GM23338 (cell line): ENCODE measurements around the gene DHRSX. TPM values are rescaled to one million over a fixed set of nuclear protein-coding genes. Genes with fewer than 3 reads are reported as not detected.

Source experiments
- ATAC-seq: fragments of 200-7000 bp; cut with Tn5 transposase; 3 replicates; pipeline ENCODE4 v1.9.1; 2020
- DNase-seq: peaks from one replicate; pipeline ENCODE4 v3.0.0-alpha.2; 2015; ENCODE audit warnings: low spot score
- H2AFZ ChIP-seq: fragments of 200-600 bp; sonication (generic); 2 replicates; pipeline ENCODE4 v1.8.0; 2016; ENCODE audit warnings: antibody characterized with exemption, mild to moderate bottlenecking, moderate library complexity
- H3F3A ChIP-seq: fragments of 200-600 bp; sonication (generic); replicated peaks from 2 replicates; pipeline ENCODE4 v1.8.0; 2017; ENCODE audit warnings: antibody characterized with exemption, mixed run types, low read depth
- H3K27ac ChIP-seq: fragments of 200-600 bp; sonication (generic); 2 replicates; pipeline ENCODE4 v1.6.1; 2016; ENCODE audit warnings: low read depth
- H3K27me3 ChIP-seq: fragments of 200-600 bp; sonication (generic); 2 replicates; pipeline ENCODE4 v1.8.0; 2016; ENCODE audit warnings: mild to moderate bottlenecking, mixed run types, moderate library complexity; ENCODE audit not compliant: insufficient read depth
- H3K36me3 ChIP-seq: fragments of 200-600 bp; sonication (generic); 2 replicates; pipeline ENCODE4 v1.8.0; 2016; ENCODE audit warnings: mild to moderate bottlenecking; ENCODE audit not compliant: insufficient read depth
- H3K4me1 ChIP-seq: fragments of 200-600 bp; sonication (generic); 2 replicates; pipeline ENCODE4 v1.8.0; 2016; ENCODE audit warnings: mild to moderate bottlenecking, moderate library complexity; ENCODE audit not compliant: insufficient read depth
- H3K4me2 ChIP-seq: fragments of 200-600 bp; sonication (generic); 2 replicates; pipeline ENCODE4 v1.7.1; 2017; ENCODE audit warnings: mixed run types
- H3K4me3 ChIP-seq: fragments of 200-600 bp; sonication (generic); 2 replicates; pipeline ENCODE4 v1.6.1; 2016; ENCODE audit warnings: mixed run types
- H3K79me2 ChIP-seq: fragments of 200-600 bp; sonication (generic); replicated peaks from 2 replicates; pipeline ENCODE4 v1.8.0; 2017; ENCODE audit warnings: mild to moderate bottlenecking; ENCODE audit not compliant: insufficient read depth
- H3K9me2 ChIP-seq: fragments of 200-600 bp; sonication (generic); 2 replicates; pipeline ENCODE4 v1.8.0; 2017; ENCODE audit not compliant: insufficient read depth
- H4K20me1 ChIP-seq: fragments of 200-600 bp; sonication (generic); replicated peaks from 2 replicates; pipeline ENCODE4 v1.8.0; 2017; ENCODE audit warnings: mild to moderate bottlenecking; ENCODE audit not compliant: insufficient read depth
- H3K27ac Mint-ChIP-seq: 2 replicates; pipeline ENCODE4 v1.8.0; 2020; ENCODE audit warnings: inconsistent platforms, mild to moderate bottlenecking, moderate library complexity, mixed read lengths
- H3K27me3 Mint-ChIP-seq: 3 replicates; pipeline ENCODE4 v1.8.0; 2022; ENCODE audit warnings: low read depth, mild to moderate bottlenecking, moderate library complexity, mixed read lengths, inconsistent platforms; ENCODE audit not compliant: insufficient read depth, poor library complexity
- H3K36me3 Mint-ChIP-seq: 3 replicates; pipeline ENCODE4 v1.8.0; 2021; ENCODE audit warnings: low read depth, mild to moderate bottlenecking, inconsistent platforms, moderate library complexity, mixed read lengths
- H3K4me1 Mint-ChIP-seq: 3 replicates; pipeline ENCODE4 v1.8.0; 2020; ENCODE audit warnings: mild to moderate bottlenecking, inconsistent platforms, mixed read lengths
- H3K4me3 Mint-ChIP-seq: 3 replicates; pipeline ENCODE4 v1.8.0; 2021; ENCODE audit warnings: moderate library complexity, mild to moderate bottlenecking, inconsistent platforms, mixed read lengths
- H3K9me3 Mint-ChIP-seq: 3 replicates; pipeline ENCODE4 v1.8.0; 2020; ENCODE audit warnings: moderate library complexity, mild to moderate bottlenecking, inconsistent platforms, mixed read lengths
- ETS1 ChIP-seq: IDR thresholded peaks from 2 replicates; pipeline ENCODE4 v1.6.1; 2016; ENCODE audit warnings: antibody characterized with exemption
- EZH2phosphoT487 ChIP-seq: fragments of 200-600 bp; sonication (generic); IDR thresholded peaks from one replicate; pipeline ENCODE4 v1.8.1; 2018; ENCODE audit warnings: antibody characterized with exemption; ENCODE audit not compliant: unreplicated experiment
- NANOG ChIP-seq: IDR thresholded peaks from 2 replicates; pipeline ENCODE4 v1.6.1; 2016; ENCODE audit warnings: antibody characterized with exemption, borderline replicate concordance
- ZNF462 ChIP-seq: fragments of 250-450 bp; sonication (Bioruptor Pico); IDR thresholded peaks from 2 replicates; pipeline ENCODE4 v1.5.0; 2020; ENCODE audit warnings: mild to moderate bottlenecking, moderate library complexity
- polyA plus RNA-seq: library from polyadenylated mRNA; unstranded; fragments of >200 nt; fragmentation: Nextera tagmentation; extraction: Ambion mirVana; gene quantifications from 2 replicates; pipeline ENCODE4 v1.2.1, GENCODE V29; 2016
- total RNA-seq: library from RNA; depleted of rRNA; stranded (reverse); fragments of >200 nt; shearing (Covaris generic); gene quantifications from 2 replicates; pipeline ENCODE4 v1.2.3, GENCODE V29; 2014
- TF ChIP-seq, protein P1 (sequence below): IDR thresholded peaks from one replicate; pipeline ENCODE4 v1.6.1; 2018; ENCODE audit warnings: antibody characterized with exemption; ENCODE audit not compliant: unreplicated experiment

DHRSX gene
- total and polyA plus RNA-seq, 2 experiments from 2014 or later, result 33.9 to 43.0 TPM

- peaks cover 20% of the 10 kb centered on the region for H3K4me1 Mint-ChIP-seq
- H3K4me2 ChIP-seq, result peak overlapping the region; percentile 11
- ATAC-seq, result peak; percentile 69
- peaks cover 64% of the 10 kb centered on the region for H3K36me3 Mint-ChIP-seq
- TF ChIP-seq, protein P1, sequence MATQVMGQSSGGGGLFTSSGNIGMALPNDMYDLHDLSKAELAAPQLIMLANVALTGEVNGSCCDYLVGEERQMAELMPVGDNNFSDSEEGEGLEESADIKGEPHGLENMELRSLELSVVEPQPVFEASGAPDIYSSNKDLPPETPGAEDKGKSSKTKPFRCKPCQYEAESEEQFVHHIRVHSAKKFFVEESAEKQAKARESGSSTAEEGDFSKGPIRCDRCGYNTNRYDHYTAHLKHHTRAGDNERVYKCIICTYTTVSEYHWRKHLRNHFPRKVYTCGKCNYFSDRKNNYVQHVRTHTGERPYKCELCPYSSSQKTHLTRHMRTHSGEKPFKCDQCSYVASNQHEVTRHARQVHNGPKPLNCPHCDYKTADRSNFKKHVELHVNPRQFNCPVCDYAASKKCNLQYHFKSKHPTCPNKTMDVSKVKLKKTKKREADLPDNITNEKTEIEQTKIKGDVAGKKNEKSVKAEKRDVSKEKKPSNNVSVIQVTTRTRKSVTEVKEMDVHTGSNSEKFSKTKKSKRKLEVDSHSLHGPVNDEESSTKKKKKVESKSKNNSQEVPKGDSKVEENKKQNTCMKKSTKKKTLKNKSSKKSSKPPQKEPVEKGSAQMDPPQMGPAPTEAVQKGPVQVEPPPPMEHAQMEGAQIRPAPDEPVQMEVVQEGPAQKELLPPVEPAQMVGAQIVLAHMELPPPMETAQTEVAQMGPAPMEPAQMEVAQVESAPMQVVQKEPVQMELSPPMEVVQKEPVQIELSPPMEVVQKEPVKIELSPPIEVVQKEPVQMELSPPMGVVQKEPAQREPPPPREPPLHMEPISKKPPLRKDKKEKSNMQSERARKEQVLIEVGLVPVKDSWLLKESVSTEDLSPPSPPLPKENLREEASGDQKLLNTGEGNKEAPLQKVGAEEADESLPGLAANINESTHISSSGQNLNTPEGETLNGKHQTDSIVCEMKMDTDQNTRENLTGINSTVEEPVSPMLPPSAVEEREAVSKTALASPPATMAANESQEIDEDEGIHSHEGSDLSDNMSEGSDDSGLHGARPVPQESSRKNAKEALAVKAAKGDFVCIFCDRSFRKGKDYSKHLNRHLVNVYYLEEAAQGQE, result no peak
- TF ChIP-seq NANOG, result no peak
- no peak for TF ChIP-seq ZNF462 (CRISPR knock-in tag)
- no peak for TF ChIP-seq EZH2phosphoT487
- no peak for TF ChIP-seq ETS1
- peak; percentile 63 for DNase-seq
- peaks cover 18% of the 10 kb centered on the region for H3K4me1 ChIP-seq
- H3K9me3 Mint-ChIP-seq, result peaks cover 32% of the 10 kb centered on the region
- no peaks in the 10 kb centered on the region for H3K36me3 ChIP-seq
- no peaks in the 10 kb centered on the region for H3K27me3 ChIP-seq
- H3K79me2 ChIP-seq, result peaks cover 77% of the 10 kb centered on the region
- peak overlapping the region; percentile 90 for H3K27ac Mint-ChIP-seq
- no peaks in the 10 kb centered on the region for H4K20me1 ChIP-seq
- H3K4me3 ChIP-seq, result no peak overlapping the region
- no peaks in the 10 kb centered on the region for H3K9me2 ChIP-seq
- peaks cover 15% of the 10 kb centered on the region for H3K27me3 Mint-ChIP-seq
- H2AFZ ChIP-seq, result no peak overlapping the region
- no peak overlapping the region for H3K4me3 Mint-ChIP-seq
- peak overlapping the region; percentile 85 for H3K27ac ChIP-seq
- H3F3A ChIP-seq, result peaks cover 7% of the 10 kb centered on the region; the same call in 1 of the 2 replicates
Measured at GRCh38 chrX:2450681-2451080, 50.1 kb downstream of the DHRSX start.
